H9 (cell line): ENCODE data around the gene SPATA6. TPM values are rescaled to one million over a fixed set of nuclear protein-coding genes. Genes with fewer than 3 reads are reported as not detected.

Experiments used
- DNase-seq: peaks from one replicate; pipeline ENCODE4 v3.0.0-alpha.2; 2017
- H2AFZ ChIP-seq: one replicate; pipeline ENCODE4 v1.6.1; 2013; ENCODE audit warnings: mild to moderate bottlenecking, low read length, control low read depth, moderate library complexity
- H2AK5ac ChIP-seq: 2 replicates; pipeline ENCODE4 v1.6.1; 2013; ENCODE audit warnings: low read length, control low read depth, mixed read lengths; ENCODE audit not compliant: insufficient read length
- H2BK120ac ChIP-seq: one replicate; pipeline ENCODE4 v1.6.1; 2013; ENCODE audit warnings: low read depth, mild to moderate bottlenecking, low read length, control low read depth, inconsistent platforms; ENCODE audit not compliant: poor library complexity, severe bottlenecking
- H2BK12ac ChIP-seq: 2 replicates; pipeline ENCODE4 v1.6.1; 2013; ENCODE audit warnings: low read length, control low read depth, mixed read lengths, low read depth; ENCODE audit not compliant: insufficient read length
- H2BK15ac ChIP-seq: 2 replicates; pipeline ENCODE4 v1.6.1; 2013; ENCODE audit warnings: low read depth, low read length, control low read depth
- H2BK20ac ChIP-seq: one replicate; pipeline ENCODE4 v1.6.1; 2013; ENCODE audit warnings: low read depth, mild to moderate bottlenecking, low read length, control low read depth, inconsistent platforms; ENCODE audit not compliant: poor library complexity, severe bottlenecking
- H2BK5ac ChIP-seq: 2 replicates; pipeline ENCODE4 v1.6.1; 2013; ENCODE audit warnings: low read length, control low read depth, mixed read lengths; ENCODE audit not compliant: insufficient read length
- H3K14ac ChIP-seq: 2 replicates; pipeline ENCODE4 v1.6.1; 2013; ENCODE audit warnings: low read length, control low read depth; ENCODE audit not compliant: insufficient read depth
- H3K18ac ChIP-seq: 2 replicates; pipeline ENCODE4 v1.6.1; 2013; ENCODE audit warnings: low read depth, mild to moderate bottlenecking, mixed read lengths, low read length, control low read depth; ENCODE audit not compliant: insufficient read length
- H3K23ac ChIP-seq: 2 replicates; pipeline ENCODE4 v1.6.1; 2013; ENCODE audit warnings: low read length, control low read depth, mixed read lengths, low read depth; ENCODE audit not compliant: insufficient read length
- H3K23me2 ChIP-seq: 2 replicates; pipeline ENCODE4 v1.6.1; 2013; ENCODE audit warnings: low read depth, mild to moderate bottlenecking, mixed read lengths, low read length, control low read depth; ENCODE audit not compliant: insufficient read length, poor library complexity, severe bottlenecking
- H3K27ac ChIP-seq: 2 replicates; pipeline ENCODE4 v1.5.1; 2013; ENCODE audit warnings: low read length, control low read depth, mixed read lengths, low read depth; ENCODE audit not compliant: insufficient read length
- H3K27me3 ChIP-seq: 2 replicates; pipeline ENCODE4 v1.6.1; 2013; ENCODE audit warnings: low read length, control low read depth, inconsistent platforms; ENCODE audit not compliant: insufficient read depth
- H3K4ac ChIP-seq: 2 replicates; pipeline ENCODE4 v1.6.1; 2013; ENCODE audit warnings: low read depth, mild to moderate bottlenecking, control low read depth, inconsistent platforms, low read length, moderate library complexity
- H3K4me1 ChIP-seq: 2 replicates; pipeline ENCODE4 v1.6.1; 2013; ENCODE audit warnings: low read length, control low read depth, inconsistent platforms; ENCODE audit not compliant: insufficient read depth
- H3K4me2 ChIP-seq: 2 replicates; pipeline ENCODE4 v1.6.1; 2013; ENCODE audit warnings: low read length, control low read depth, mixed read lengths; ENCODE audit not compliant: insufficient read length, insufficient read depth
- H3K56ac ChIP-seq: 2 replicates; pipeline ENCODE4 v1.6.1; 2013; ENCODE audit warnings: low read depth, mild to moderate bottlenecking, mixed read lengths, low read length, control low read depth; ENCODE audit not compliant: insufficient read length
- H3K79me1 ChIP-seq: 2 replicates; pipeline ENCODE4 v1.6.1; 2013; ENCODE audit warnings: low read depth, mild to moderate bottlenecking, moderate library complexity, low read length, control low read depth, inconsistent platforms; ENCODE audit not compliant: insufficient read depth, poor library complexity, severe bottlenecking
- H3K79me2 ChIP-seq: 2 replicates; pipeline ENCODE4 v1.6.1; 2013; ENCODE audit warnings: low read length, control low read depth, inconsistent platforms; ENCODE audit not compliant: insufficient read depth
- H3K9ac ChIP-seq: 2 replicates; pipeline ENCODE4 v1.6.1; 2013; ENCODE audit warnings: low read length, control low read depth, mixed read lengths; ENCODE audit not compliant: insufficient read length; ENCODE audit errors: extremely low read depth
- H3K9me3 ChIP-seq: one replicate; pipeline ENCODE4 v1.6.1; 2013; ENCODE audit warnings: low read depth, low read length, inconsistent platforms; ENCODE audit not compliant: control insufficient read depth
- H3T11ph ChIP-seq: one replicate; pipeline ENCODE4 v1.6.1; 2013; ENCODE audit warnings: mild to moderate bottlenecking, low read length, control low read depth, inconsistent platforms
- H4K20me1 ChIP-seq: one replicate; pipeline ENCODE4 v1.6.1; 2013; ENCODE audit not compliant: control insufficient read depth, insufficient read length, insufficient read depth
- H4K5ac ChIP-seq: 2 replicates; pipeline ENCODE4 v1.6.1; 2013; ENCODE audit warnings: low read depth, mild to moderate bottlenecking, mixed read lengths, low read length, control low read depth; ENCODE audit not compliant: insufficient read length
- H4K8ac ChIP-seq: replicated peaks from 2 replicates; pipeline ENCODE4 v1.6.1; 2013; ENCODE audit warnings: low read length, control low read depth, mixed read lengths, low read depth; ENCODE audit not compliant: insufficient read length
- H4K91ac ChIP-seq: 2 replicates; pipeline ENCODE4 v1.6.1; 2013; ENCODE audit warnings: low read depth, mild to moderate bottlenecking, moderate library complexity, mixed read lengths, low read length, control low read depth; ENCODE audit not compliant: insufficient read length
- H3K27ac Mint-ChIP-seq, 3 experiments: 2 replicates in 2 of 3; 3 replicates in 1 of 3; pipeline ENCODE4 v1.8.0; 2020 to 2021; ENCODE audit warnings: mixed read lengths in 3 of 3, mild to moderate bottlenecking in 1 of 3, moderate library complexity in 1 of 3
- H3K27me3 Mint-ChIP-seq: 2 replicates; pipeline ENCODE4 v1.8.0; 2021; ENCODE audit warnings: low read depth, mild to moderate bottlenecking, moderate library complexity, mixed read lengths
- H3K36me3 Mint-ChIP-seq, 3 experiments: 2 replicates in 2 of 3; 3 replicates in 1 of 3; pipeline ENCODE4 v1.8.0; 2020 to 2021; ENCODE audit warnings: low read depth in 3 of 3, mixed read lengths in 3 of 3; ENCODE audit not compliant: insufficient read depth in 1 of 3
- H3K4me1 Mint-ChIP-seq, 2 experiments: 2 replicates each; pipeline ENCODE4 v1.8.0; 2020; ENCODE audit warnings: mixed read lengths in 2 of 2
- H3K4me3 Mint-ChIP-seq, 2 experiments: 2 replicates in 1 of 2; 3 replicates in 1 of 2; pipeline ENCODE4 v1.8.0; 2020 to 2021; ENCODE audit warnings: mild to moderate bottlenecking in 2 of 2, mixed read lengths in 2 of 2, moderate library complexity in 1 of 2
- H3K9me3 Mint-ChIP-seq, 2 experiments: 2 replicates in 1 of 2; 3 replicates in 1 of 2; pipeline ENCODE4 v1.8.0; 2020; ENCODE audit warnings: mild to moderate bottlenecking in 2 of 2, mixed read lengths in 2 of 2, moderate library complexity in 1 of 2
- WGBS: extraction: QIAGEN DNeasy Blood & Tissue Kit; methylation state at CpG from one replicate; pipeline ENCODE4 v1.1.7; 2013; ENCODE audit warnings: missing lambda C conversion rate, low lambda C conversion rate, mixed read lengths; ENCODE audit not compliant: insufficient read length; ENCODE audit errors: extremely low coverage; 5-methylcytosine and 5-hydroxymethylcytosine counted together
- total RNA-seq: library from RNA; stranded (reverse); gene quantifications from 2 replicates; pipeline ENCODE4 v1.2.1, GENCODE V29; 2021
- TF ChIP-seq, protein P1 (sequence below): fragments of 200-600 bp; sonication (generic); conservative IDR thresholded peaks from 3 replicates; pipeline ENCODE4 v1.8.0; 2021; ENCODE audit warnings: antibody characterized with exemption, mild to moderate bottlenecking

Gene SPATA6
- total RNA-seq, 1 experiment from 2014 or later, result 8.0 TPM

DNA sequence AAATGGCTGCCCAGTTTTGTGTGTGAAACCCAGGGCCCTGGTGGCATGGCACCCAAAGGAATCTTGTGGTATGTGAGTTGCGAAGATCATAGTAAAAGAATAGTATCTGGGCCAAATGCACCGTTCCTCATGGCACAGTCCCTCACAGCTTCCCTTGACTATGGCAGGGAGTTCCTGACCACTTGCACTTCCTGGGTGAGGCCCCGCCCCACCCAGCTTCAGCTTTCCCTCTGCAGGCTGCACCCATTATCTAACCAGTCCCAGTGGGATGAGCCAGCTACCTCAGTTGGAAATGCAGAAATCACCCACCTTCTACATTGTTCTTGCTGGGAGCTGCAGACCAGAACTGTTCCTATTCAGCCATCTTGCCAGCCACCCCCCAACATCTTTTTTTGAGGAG, 186.5 kb downstream of the SPATA6 start:
- Histone ChIP-seq H2BK5ac (no peak overlapping the region), H2BK12ac (no peak overlapping the region), H4K5ac (no peak overlapping the region), H3T11ph (no peak overlapping the region), H3K79me1 (no peaks in the 10 kb centered on the region), H2BK120ac (no peak overlapping the region), H2BK20ac (no peak overlapping the region), H2AFZ (no peak overlapping the region), H4K20me1 (no peaks in the 10 kb centered on the region), H3K23me2 (no peaks in the 10 kb centered on the region), H3K56ac (no peak overlapping the region), H3K9me3 (no peaks in the 10 kb centered on the region), H3K9ac (no peak overlapping the region), H3K27me3 (no peaks in the 10 kb centered on the region), H4K91ac (no peak overlapping the region), H3K4me2 (no peak overlapping the region), H3K23ac (no peak overlapping the region), H3K14ac (no peak overlapping the region), H3K4me1 (no peaks in the 10 kb centered on the region), H3K79me2 (no peaks in the 10 kb centered on the region), H2BK15ac (no peak overlapping the region), H3K27ac (no peak overlapping the region), H3K4ac (no peak overlapping the region), H4K8ac (no peak overlapping the region), H3K18ac (no peak overlapping the region), H2AK5ac (no peak overlapping the region)
- 0 out of 4 replicates have a peak, but pooled peaks cover 0 to 2% of the 10 kb centered on the region in 2 experiments for H3K4me1 Mint-ChIP-seq
- H3K36me3 Mint-ChIP-seq, result peaks cover 7 to 20% (median 8%) of the 10 kb centered on the region in 3 experiments
- H3K27me3 Mint-ChIP-seq, result peaks cover 4% of the 10 kb centered on the region; the same call in 1 of the 2 replicates
- H3K4me3 Mint-ChIP-seq, result no peak overlapping the region
- TF ChIP-seq, protein P1, sequence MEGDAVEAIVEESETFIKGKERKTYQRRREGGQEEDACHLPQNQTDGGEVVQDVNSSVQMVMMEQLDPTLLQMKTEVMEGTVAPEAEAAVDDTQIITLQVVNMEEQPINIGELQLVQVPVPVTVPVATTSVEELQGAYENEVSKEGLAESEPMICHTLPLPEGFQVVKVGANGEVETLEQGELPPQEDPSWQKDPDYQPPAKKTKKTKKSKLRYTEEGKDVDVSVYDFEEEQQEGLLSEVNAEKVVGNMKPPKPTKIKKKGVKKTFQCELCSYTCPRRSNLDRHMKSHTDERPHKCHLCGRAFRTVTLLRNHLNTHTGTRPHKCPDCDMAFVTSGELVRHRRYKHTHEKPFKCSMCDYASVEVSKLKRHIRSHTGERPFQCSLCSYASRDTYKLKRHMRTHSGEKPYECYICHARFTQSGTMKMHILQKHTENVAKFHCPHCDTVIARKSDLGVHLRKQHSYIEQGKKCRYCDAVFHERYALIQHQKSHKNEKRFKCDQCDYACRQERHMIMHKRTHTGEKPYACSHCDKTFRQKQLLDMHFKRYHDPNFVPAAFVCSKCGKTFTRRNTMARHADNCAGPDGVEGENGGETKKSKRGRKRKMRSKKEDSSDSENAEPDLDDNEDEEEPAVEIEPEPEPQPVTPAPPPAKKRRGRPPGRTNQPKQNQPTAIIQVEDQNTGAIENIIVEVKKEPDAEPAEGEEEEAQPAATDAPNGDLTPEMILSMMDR, result no peak
- H3K9me3 Mint-ChIP-seq, result peaks cover 24 to 33% of the 10 kb centered on the region in 2 experiments; a peak in 4 of 5 replicates
- WGBS, result no CpG with 5 or more reads among the region's 3 CpGs
- no peak overlapping the region for H3K27ac Mint-ChIP-seq
- no peak for DNase-seq
